Parathyroid adenoma (tissue), 2 donors: Measurements from ENCODE around the gene RAMP1.
"Not testable (repeated sequence)": the region's sequence is repeated elsewhere in the genome, so short reads cannot be mapped to it uniquely, and the experiment has no call there.

ENCODE experiments used
- H2AFZ ChIP-seq: fragments of 300-600 bp; sonication (generic); one replicate; pipeline ENCODE4 v1.7.0; 2017; ENCODE audit warnings: antibody characterized with exemption, mild to moderate bottlenecking
- H3K27ac ChIP-seq: fragments of 300-600 bp; sonication (generic); one replicate; pipeline ENCODE4 v1.7.0; 2017
- H3K27me3 ChIP-seq: fragments of 300-600 bp; sonication (generic); one replicate; pipeline ENCODE4 v1.7.0; 2017; ENCODE audit warnings: low read length; ENCODE audit not compliant: control insufficient read depth, insufficient read depth
- H3K36me3 ChIP-seq: fragments of 300-600 bp; sonication (generic); one replicate; pipeline ENCODE4 v1.7.0; 2017; ENCODE audit warnings: low read length; ENCODE audit not compliant: control insufficient read depth, insufficient read depth
- H3K4me1 ChIP-seq: fragments of 300-600 bp; sonication (generic); one replicate; pipeline ENCODE4 v1.7.0; 2017; ENCODE audit warnings: control low read depth
- H3K4me2 ChIP-seq: fragments of 300-600 bp; sonication (generic); one replicate; pipeline ENCODE4 v1.7.0; 2017; ENCODE audit warnings: low read length
- H3K4me3 ChIP-seq: fragments of 300-600 bp; sonication (generic); one replicate; pipeline ENCODE4 v1.7.0; 2017; ENCODE audit warnings: low read depth, low read length
- H3K79me2 ChIP-seq: fragments of 300-600 bp; sonication (generic); one replicate; pipeline ENCODE4 v1.7.0; 2017; ENCODE audit warnings: control low read depth
- H3K9ac ChIP-seq: fragments of 300-600 bp; sonication (generic); one replicate; pipeline ENCODE4 v1.7.0; 2017; ENCODE audit warnings: mild to moderate bottlenecking
- H3K9me3 ChIP-seq: fragments of 300-600 bp; sonication (generic); one replicate; pipeline ENCODE4 v1.7.0; 2017; ENCODE audit warnings: low read length; ENCODE audit not compliant: control insufficient read depth
- TF ChIP-seq, protein P1 (sequence below): fragments of 300-600 bp; sonication (generic); IDR thresholded peaks from one replicate; pipeline ENCODE4 v1.7.0; 2017; ENCODE audit warnings: antibody characterized with exemption, mild to moderate bottlenecking
- donor health status: primary hyperparathyroidism.

RAMP1 gene

DNA sequence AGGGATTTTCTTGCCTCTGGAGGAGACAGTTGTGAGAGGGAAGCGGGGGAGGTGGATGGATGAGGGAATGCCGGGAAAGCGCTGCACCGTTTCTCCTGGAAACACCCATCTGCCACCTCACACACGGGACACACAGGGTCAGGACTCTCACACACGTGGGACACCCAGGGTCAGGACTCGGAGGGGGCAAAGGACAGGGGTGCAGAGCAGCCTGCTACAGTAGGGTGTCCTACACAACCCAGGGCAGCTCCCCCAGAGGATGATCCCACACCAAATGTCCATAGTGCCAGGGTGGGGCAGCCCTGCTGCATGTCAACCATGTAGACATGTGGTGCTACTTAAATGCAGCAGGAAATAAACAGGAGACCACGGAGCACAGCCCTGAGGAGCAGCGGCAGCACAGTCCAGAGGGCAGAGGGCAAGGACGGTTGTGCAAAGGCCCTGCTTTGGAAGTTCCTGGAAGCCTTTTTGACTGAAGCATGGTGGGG is 5.1 kb downstream of the RAMP1 start:
- Histone ChIP-seq H3K4me1 (no peaks in the 10 kb centered on the region), H3K27me3 (no peaks in the 10 kb centered on the region), H3K79me2 (no peaks in the 10 kb centered on the region), H3K4me2 (no peak overlapping the region), H3K4me3 (no peak overlapping the region), H3K9ac (no peak overlapping the region), H3K36me3 (no peaks in the 10 kb centered on the region), H3K9me3 (no peaks in the 10 kb centered on the region), H2AFZ (no peak overlapping the region), H3K27ac (no peak overlapping the region)
- TF ChIP-seq, protein P1, sequence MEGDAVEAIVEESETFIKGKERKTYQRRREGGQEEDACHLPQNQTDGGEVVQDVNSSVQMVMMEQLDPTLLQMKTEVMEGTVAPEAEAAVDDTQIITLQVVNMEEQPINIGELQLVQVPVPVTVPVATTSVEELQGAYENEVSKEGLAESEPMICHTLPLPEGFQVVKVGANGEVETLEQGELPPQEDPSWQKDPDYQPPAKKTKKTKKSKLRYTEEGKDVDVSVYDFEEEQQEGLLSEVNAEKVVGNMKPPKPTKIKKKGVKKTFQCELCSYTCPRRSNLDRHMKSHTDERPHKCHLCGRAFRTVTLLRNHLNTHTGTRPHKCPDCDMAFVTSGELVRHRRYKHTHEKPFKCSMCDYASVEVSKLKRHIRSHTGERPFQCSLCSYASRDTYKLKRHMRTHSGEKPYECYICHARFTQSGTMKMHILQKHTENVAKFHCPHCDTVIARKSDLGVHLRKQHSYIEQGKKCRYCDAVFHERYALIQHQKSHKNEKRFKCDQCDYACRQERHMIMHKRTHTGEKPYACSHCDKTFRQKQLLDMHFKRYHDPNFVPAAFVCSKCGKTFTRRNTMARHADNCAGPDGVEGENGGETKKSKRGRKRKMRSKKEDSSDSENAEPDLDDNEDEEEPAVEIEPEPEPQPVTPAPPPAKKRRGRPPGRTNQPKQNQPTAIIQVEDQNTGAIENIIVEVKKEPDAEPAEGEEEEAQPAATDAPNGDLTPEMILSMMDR, result no peak

DNA sequence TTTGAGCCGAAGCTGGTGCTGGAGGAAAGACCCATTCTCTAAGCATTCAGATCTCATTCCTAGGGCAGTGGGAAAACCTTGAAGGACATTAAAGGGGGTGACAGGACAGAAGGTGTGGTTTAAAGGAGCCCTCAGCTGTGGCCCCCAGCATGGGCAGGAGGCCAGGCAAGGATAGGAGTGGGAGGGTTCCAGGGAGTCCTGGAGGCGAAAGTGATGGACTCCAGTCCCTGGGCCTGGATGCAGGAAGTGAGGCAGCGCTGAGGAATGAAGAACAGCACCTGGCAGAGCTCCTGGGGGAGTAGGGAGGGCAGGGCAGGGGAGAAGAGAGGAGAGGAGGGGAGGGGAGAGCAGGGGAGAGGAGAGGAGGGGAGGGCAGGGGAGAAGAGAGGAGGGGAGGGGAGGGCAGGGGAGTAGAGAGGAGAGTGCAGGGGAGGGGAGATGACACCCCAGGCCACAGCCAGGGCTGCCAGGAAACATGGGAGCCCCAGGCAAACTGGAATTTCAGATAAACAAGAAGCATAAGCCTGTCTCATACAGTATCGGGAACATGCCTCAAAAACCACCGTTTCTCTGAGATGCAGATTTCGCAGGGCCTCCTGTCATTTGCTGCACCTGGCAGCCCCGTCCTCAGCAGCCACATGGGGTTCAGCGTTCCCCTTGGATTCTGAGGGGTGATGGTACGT is 5.7 kb downstream of the RAMP1 start:
- Histone ChIP-seq H3K9ac (no peak overlapping the region), H3K9me3 (no peaks in the 10 kb centered on the region), H3K79me2 (no peaks in the 10 kb centered on the region), H3K4me2 (no peak overlapping the region), H3K27ac (no peak overlapping the region), H3K4me1 (no peaks in the 10 kb centered on the region), H2AFZ (no peak overlapping the region), H3K4me3 (no peak overlapping the region), H3K36me3 (no peaks in the 10 kb centered on the region), H3K27me3 (no peaks in the 10 kb centered on the region)
- TF ChIP-seq, protein P1, result no peak

DNA sequence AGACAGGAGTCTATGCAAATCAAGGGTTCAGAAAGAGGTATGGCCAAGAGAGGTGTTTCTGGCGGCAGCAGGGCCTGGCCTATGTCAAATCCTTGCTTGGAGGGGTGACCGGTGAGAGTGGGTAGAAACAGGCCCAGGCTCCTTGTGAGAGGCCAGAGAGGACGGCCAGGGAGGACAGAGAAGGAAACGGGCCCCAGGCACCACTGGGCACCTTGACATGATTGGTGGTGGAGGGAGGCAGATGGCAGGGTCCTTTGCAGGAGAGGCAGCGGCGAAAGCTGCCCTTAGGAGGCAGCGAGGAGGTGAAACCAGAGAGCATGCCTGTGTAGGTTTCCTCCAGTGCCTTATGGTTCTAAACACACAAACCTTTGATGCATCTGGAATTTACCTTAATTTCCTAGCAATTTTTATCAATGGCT is 6.2 kb downstream of the RAMP1 start:
- no peaks in the 10 kb centered on the region for H3K79me2 ChIP-seq

DNA sequence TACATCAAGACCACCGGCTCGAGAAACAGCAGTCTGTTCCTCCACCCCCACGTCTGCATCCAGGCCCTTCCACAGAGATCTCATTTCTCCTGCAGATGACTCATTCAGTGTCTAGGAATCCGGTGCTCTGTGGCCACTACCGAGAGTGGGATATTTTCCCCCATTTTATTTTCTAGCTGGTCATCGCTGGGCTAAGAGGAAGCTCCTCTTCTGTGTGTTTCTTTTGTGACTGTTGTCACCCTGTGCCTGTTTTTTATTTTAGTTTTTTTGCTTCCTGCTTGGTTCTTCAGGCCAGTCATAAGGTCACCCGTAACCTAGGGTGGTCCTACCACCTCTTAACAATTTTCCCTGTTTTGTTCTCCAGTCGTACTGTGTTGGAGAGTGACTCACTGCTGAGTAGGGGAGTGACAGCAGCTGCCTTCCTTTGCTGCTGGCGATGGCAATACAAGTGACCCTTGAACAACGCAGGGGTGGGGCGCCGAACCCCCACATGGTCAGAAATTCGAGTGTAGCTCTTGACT is 6.7 kb downstream of the RAMP1 start:
- Histone ChIP-seq H3K79me2 (no peaks in the 10 kb centered on the region), H3K9ac (no peak overlapping the region), H3K4me3 (no peak overlapping the region), H2AFZ (no peak overlapping the region), H3K27ac (no peak overlapping the region), H3K4me1 (no peaks in the 10 kb centered on the region), H3K4me2 (no peak overlapping the region), H3K27me3 (no peaks in the 10 kb centered on the region), H3K9me3 (no peaks in the 10 kb centered on the region), H3K36me3 (no peaks in the 10 kb centered on the region)
- TF ChIP-seq, protein P1, result no peak

More for the DNA sequence above, 6.2 kb downstream of the RAMP1 start:
- Histone ChIP-seq H3K27ac (no peak overlapping the region), H2AFZ (no peak overlapping the region), H3K9me3 (no peaks in the 10 kb centered on the region), H3K27me3 (no peaks in the 10 kb centered on the region), H3K4me1 (no peaks in the 10 kb centered on the region), H3K36me3 (no peaks in the 10 kb centered on the region), H3K9ac (no peak overlapping the region), H3K4me3 (no peak overlapping the region), H3K4me2 (no peak overlapping the region)
- TF ChIP-seq, protein P1, result no peak

DNA sequence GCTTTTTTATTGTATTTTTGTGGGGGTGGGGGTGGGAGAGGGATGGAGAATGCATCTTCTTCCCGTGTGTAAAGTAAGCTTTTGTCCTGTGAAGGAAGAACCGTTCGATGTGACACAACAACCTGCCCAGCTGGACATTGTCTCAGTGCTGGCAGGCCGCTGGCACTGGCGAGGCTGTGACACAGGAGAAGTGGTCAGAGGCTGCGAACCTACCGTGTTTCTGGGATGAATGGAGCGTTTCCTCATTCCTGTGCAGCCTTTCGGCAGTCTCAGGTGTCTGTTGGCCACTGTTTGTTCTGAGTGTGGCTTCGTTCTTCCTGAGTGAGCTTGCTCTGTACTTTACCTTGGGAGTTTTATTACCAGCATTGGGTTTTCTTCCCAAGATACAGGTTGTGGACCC is 8.0 kb downstream of the RAMP1 start:
- TF ChIP-seq, protein P1, result no peak
- Histone ChIP-seq H3K4me1 (no peaks in the 10 kb centered on the region), H3K4me3 (no peak overlapping the region), H3K9me3 (no peaks in the 10 kb centered on the region), H3K27ac (no peak overlapping the region), H3K9ac (no peak overlapping the region), H3K36me3 (no peaks in the 10 kb centered on the region), H3K4me2 (no peak overlapping the region), H3K27me3 (no peaks in the 10 kb centered on the region), H3K79me2 (no peaks in the 10 kb centered on the region), H2AFZ (no peak overlapping the region)

DNA sequence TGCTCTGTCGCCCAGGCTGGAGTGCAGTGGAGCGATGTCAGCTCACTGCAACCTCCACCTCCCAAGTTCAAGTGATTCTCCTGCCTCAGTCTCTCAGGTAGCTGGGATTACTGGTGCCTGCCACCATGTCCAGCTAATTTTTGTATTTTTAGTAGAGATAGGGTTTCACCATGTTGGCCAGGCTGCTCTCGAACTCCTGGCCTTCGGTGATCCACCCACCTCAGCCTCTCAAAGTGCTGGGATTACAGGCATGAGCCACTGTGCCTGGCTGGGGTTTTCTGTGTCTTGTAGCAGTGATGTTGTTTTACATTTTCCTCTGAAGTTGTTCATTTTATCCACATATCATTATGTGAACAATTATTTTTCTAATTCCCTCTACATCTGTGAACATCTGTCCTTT is 8.7 kb downstream of the RAMP1 start:
- not testable (repeated sequence) for H2AFZ ChIP-seq, H3K9me3 ChIP-seq, H3K36me3 ChIP-seq, H3K4me3 ChIP-seq, H3K9ac ChIP-seq, H3K27ac ChIP-seq, H3K4me2 ChIP-seq, H3K27me3 ChIP-seq, H3K79me2 ChIP-seq, H3K4me1 ChIP-seq
